ENCODE data around the gene ICAM1.

DNA sequence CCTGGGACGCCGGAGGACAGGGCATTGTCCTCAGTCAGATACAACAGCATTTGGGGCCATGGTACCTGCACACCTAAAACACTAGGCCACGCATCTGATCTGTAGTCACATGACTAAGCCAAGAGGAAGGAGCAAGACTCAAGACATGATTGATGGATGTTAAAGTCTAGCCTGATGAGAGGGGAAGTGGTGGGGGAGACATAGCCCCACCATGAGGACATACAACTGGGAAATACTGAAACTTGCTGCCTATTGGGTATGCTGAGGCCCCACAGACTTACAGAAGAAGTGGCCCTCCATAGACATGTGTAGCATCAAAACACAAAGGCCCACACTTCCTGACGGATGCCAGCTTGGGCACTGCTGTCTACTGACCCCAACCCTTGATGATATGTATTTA, 14.5 kb downstream of the ICAM1 start:
- TF ChIP-seq, protein P1, sequence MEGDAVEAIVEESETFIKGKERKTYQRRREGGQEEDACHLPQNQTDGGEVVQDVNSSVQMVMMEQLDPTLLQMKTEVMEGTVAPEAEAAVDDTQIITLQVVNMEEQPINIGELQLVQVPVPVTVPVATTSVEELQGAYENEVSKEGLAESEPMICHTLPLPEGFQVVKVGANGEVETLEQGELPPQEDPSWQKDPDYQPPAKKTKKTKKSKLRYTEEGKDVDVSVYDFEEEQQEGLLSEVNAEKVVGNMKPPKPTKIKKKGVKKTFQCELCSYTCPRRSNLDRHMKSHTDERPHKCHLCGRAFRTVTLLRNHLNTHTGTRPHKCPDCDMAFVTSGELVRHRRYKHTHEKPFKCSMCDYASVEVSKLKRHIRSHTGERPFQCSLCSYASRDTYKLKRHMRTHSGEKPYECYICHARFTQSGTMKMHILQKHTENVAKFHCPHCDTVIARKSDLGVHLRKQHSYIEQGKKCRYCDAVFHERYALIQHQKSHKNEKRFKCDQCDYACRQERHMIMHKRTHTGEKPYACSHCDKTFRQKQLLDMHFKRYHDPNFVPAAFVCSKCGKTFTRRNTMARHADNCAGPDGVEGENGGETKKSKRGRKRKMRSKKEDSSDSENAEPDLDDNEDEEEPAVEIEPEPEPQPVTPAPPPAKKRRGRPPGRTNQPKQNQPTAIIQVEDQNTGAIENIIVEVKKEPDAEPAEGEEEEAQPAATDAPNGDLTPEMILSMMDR (IDR thresholded peaks at IDR 0.05), result no peak
- TF ChIP-seq GATA3 (IDR thresholded peaks at IDR 0.05; ENCODE audit: borderline replicate concordance) (no peak), EP300 (IDR thresholded peaks at IDR 0.05) (no peak), HOXA7 (CRISPR knock-in tag; IDR thresholded peaks at IDR 0.05) (no peak), PHF8 (IDR thresholded peaks at IDR 0.05; ENCODE audit: borderline replicate concordance, low read depth) (no peak), RAD21 (conservative IDR thresholded peaks at IDR 0.05 in 1 of 2, IDR thresholded peaks at IDR 0.05 in 1 of 2) (no peak), POLR2A (IDR thresholded peaks at IDR 0.05; ENCODE audit: low read length) (no peak)
- TF ChIP-seq, protein P2, sequence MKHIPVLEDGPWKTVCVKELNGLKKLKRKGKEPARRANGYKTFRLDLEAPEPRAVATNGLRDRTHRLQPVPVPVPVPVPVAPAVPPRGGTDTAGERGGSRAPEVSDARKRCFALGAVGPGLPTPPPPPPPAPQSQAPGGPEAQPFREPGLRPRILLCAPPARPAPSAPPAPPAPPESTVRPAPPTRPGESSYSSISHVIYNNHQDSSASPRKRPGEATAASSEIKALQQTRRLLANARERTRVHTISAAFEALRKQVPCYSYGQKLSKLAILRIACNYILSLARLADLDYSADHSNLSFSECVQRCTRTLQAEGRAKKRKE (CRISPR knock-in tag; IDR thresholded peaks at IDR 0.05; ENCODE audit: low read depth), result no peak
